Cardiac muscle cell (in vitro differentiated cells and primary cell): ENCODE results near the gene ZNF23. TPM values are rescaled to one million over a fixed set of nuclear protein-coding genes. Genes with fewer than 3 reads are reported as not detected.
A peak's percentile ranks its signal among the peaks of the same experiment; 100 is the strongest.

Experiments
- DNase-seq, 2 donors: peaks; one replicate each; pipeline versions ENCODE4 v3.0.0 to v3.0.0-alpha.2; 2010 to 2017; ENCODE audit warnings: low read depth in 1 of 2, low spot score in 1 of 2
- H3K27ac ChIP-seq: fragments of 200-600 bp; sonication (generic); 2 replicates; pipeline ENCODE4 v1.5.1; 2016
- H3K27me3 ChIP-seq: fragments of 200-600 bp; sonication (generic); 2 replicates; pipeline ENCODE4 v1.6.0; 2016; ENCODE audit warnings: control low read depth
- H3K36me3 ChIP-seq: fragments of 200-600 bp; sonication (generic); 2 replicates; pipeline ENCODE4 v1.5.1; 2016; ENCODE audit warnings: control low read depth
- H3K4me1 ChIP-seq: fragments of 200-600 bp; sonication (generic); 2 replicates; pipeline ENCODE4 v1.8.1; 2017; ENCODE audit warnings: low read depth, mild to moderate bottlenecking, mixed run types
- H3K4me3 ChIP-seq: fragments of 200-600 bp; sonication (generic); 2 replicates; pipeline ENCODE4 v1.5.1; 2016; ENCODE audit warnings: mild to moderate bottlenecking
- H3K9me3 ChIP-seq: fragments of 200-600 bp; sonication (generic); 2 replicates; pipeline ENCODE4 v1.5.1; 2017; ENCODE audit warnings: low read depth, mild to moderate bottlenecking, control low read depth
- polyA plus RNA-seq: library from polyadenylated mRNA; unstranded; fragments of >200 nt; fragmentation: Nextera tagmentation; extraction: Ambion mirVana; gene quantifications from 2 replicates; pipeline ENCODE4 v1.2.1, GENCODE V29; 2016
- total RNA-seq: library from RNA; depleted of rRNA; stranded (reverse); fragments of >200 nt; gene quantifications from 2 replicates; pipeline ENCODE4 v1.2.3, GENCODE V29; 2016
- TF ChIP-seq, protein P1 (sequence below): IDR thresholded peaks from 2 replicates; pipeline ENCODE4 v1.5.1; 2012; ENCODE audit warnings: low read depth, mild to moderate bottlenecking, low read length

Gene ZNF23
- total and polyA plus RNA-seq, 2 experiments from 2014 or later: 8.0 to 8.5 TPM

DNA sequence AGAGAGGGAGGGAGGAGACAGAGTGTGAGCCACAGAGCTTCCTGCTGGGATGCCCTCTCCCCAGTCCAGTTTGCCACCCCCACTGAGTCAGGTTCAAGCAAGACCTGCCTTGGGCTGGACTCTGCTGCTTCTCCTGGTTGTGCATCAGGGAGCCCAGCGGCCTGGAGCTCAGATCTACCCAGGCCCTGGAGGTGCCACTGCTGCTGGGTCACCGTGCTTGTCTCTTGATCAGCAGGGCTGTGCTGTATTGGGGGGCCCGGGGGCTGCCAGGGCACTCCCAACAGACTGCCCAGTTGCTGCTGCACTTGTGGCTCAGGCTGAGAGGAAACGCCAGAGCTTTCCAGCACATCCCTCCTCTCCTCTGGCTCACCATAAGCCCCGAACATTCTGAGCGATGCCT, 29.1 kb downstream of the ZNF23 start:
- no peak overlapping the region for H3K27ac ChIP-seq
- TF ChIP-seq, protein P1, sequence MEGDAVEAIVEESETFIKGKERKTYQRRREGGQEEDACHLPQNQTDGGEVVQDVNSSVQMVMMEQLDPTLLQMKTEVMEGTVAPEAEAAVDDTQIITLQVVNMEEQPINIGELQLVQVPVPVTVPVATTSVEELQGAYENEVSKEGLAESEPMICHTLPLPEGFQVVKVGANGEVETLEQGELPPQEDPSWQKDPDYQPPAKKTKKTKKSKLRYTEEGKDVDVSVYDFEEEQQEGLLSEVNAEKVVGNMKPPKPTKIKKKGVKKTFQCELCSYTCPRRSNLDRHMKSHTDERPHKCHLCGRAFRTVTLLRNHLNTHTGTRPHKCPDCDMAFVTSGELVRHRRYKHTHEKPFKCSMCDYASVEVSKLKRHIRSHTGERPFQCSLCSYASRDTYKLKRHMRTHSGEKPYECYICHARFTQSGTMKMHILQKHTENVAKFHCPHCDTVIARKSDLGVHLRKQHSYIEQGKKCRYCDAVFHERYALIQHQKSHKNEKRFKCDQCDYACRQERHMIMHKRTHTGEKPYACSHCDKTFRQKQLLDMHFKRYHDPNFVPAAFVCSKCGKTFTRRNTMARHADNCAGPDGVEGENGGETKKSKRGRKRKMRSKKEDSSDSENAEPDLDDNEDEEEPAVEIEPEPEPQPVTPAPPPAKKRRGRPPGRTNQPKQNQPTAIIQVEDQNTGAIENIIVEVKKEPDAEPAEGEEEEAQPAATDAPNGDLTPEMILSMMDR: no peak
- H3K9me3 ChIP-seq: no peaks in the 10 kb centered on the region
- peaks cover 26% of the 10 kb centered on the region for H3K27me3 ChIP-seq
- DNase-seq: no peak
- H3K4me3 ChIP-seq: no peak overlapping the region
- H3K4me1 ChIP-seq: no peaks in the 10 kb centered on the region
- no peaks in the 10 kb centered on the region for H3K36me3 ChIP-seq

DNA sequence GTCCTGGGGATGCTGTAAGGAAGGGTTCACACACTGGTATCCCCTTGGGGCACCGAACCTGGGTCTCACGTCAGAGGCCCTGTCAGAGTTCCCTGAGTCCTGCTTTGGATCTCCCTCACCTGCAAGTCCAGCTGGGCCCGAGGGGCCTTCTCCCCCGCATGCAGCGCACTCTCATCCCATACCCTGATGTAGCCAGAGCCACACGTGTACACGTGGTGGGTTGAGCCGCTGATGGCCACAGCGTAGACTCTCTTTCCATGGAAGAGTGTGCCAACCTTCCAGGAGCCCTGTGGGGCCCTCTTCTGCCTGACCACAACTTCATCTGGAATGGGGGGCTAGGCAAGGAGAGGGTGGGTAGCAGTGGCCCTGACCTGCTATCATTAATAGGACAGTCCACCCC, 30.1 kb downstream of the ZNF23 start:
- no peak for DNase-seq
- Histone ChIP-seq H3K9me3 (no peaks in the 10 kb centered on the region), H3K36me3 (no peaks in the 10 kb centered on the region), H3K4me1 (no peaks in the 10 kb centered on the region), H3K4me3 (no peak overlapping the region), H3K27ac (no peak overlapping the region), H3K27me3 (peaks cover 26% of the 10 kb centered on the region)
- TF ChIP-seq, protein P1: no peak

- Histone ChIP-seq H3K27me3 (peaks cover 28% of the 10 kb centered on the region), H3K9me3 (no peaks in the 10 kb centered on the region), H3K4me3 (no peak overlapping the region), H3K4me1 (no peaks in the 10 kb centered on the region), H3K36me3 (no peaks in the 10 kb centered on the region), H3K27ac (no peak overlapping the region)
- no peak for DNase-seq
- TF ChIP-seq, protein P1: no peak
Measured at GRCh38 chr16:71431176-71431575, 30.9 kb downstream of the ZNF23 start.

DNA sequence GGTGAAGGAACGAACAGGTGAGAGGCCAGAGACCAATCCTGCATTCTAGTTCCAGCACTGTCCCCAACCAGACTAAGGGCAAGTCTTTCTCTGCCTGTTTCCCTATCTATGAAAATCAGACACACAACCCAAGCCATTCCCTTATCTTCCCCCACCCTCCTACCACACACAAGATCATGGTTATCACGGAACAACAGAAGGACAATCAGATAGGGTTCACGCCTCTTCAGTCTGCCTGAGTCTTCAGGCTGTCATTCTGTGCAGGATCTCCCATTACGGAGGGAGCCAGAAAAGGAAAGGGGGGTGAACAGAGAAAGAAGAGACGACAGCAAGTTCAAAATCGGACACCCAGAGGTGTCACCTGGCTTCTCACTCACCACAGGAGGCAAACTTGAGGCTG, 31.3 kb downstream of the ZNF23 start:
- no peak for DNase-seq
- no peak overlapping the region for H3K4me3 ChIP-seq

GRCh38 chr16:71429581-71429980, 32.5 kb downstream of the ZNF23 start:
- DNase-seq: no peak
- Histone ChIP-seq H3K27ac (no peak overlapping the region), H3K4me1 (no peaks in the 10 kb centered on the region), H3K9me3 (no peaks in the 10 kb centered on the region), H3K27me3 (peaks cover 44% of the 10 kb centered on the region), H3K36me3 (no peaks in the 10 kb centered on the region), H3K4me3 (no peak overlapping the region)
- TF ChIP-seq, protein P1: no peak

More for the DNA sequence above, 31.3 kb downstream of the ZNF23 start:
- TF ChIP-seq, protein P1: no peak
- no peak overlapping the region for H3K27ac ChIP-seq
- peaks cover 32% of the 10 kb centered on the region for H3K27me3 ChIP-seq
- no peaks in the 10 kb centered on the region for H3K4me1 ChIP-seq
- H3K9me3 ChIP-seq: no peaks in the 10 kb centered on the region
- no peaks in the 10 kb centered on the region for H3K36me3 ChIP-seq

DNA sequence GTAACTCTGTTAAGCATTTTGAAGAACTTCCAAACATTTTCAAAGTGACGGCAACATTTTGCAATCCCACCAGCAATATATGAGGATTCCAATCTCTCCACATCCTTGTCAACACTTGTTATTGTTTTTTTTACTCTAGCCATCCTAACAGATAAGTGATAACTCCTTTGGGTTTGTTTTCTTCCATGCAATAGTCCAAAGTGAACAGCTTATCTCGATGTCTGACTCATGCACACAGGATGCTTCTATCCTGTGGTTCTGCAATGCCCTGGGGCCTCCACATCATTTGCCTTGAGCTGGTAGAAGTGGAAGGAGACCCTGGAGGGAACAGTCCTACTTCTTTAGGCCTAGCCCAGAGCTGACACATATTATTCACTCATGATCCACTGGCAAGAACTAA, 33.2 kb downstream of the ZNF23 start:
- H3K9me3 ChIP-seq: no peaks in the 10 kb centered on the region
- TF ChIP-seq, protein P1: no peak
- no peak overlapping the region for H3K27ac ChIP-seq
- H3K36me3 ChIP-seq: no peaks in the 10 kb centered on the region
- H3K27me3 ChIP-seq: peaks cover 51% of the 10 kb centered on the region
- peak in 1 of 2 donors; percentile 77 for DNase-seq
- no peak overlapping the region for H3K4me3 ChIP-seq
- H3K4me1 ChIP-seq: no peaks in the 10 kb centered on the region
